H1 (cell line): ENCODE measurements around the gene ANKRD50. TPM values are rescaled to one million over a fixed set of nuclear protein-coding genes. Genes with fewer than 3 reads are reported as not detected.

Experiments used
- CBX8 ChIP-seq: fragments of 300-800, 300-1000 bp; sonication (generic); IDR thresholded peaks from 2 replicates; pipeline ENCODE4 v1.7.1; 2016; ENCODE audit warnings: low read depth, low read length, borderline replicate concordance
- JUN ChIP-seq: IDR thresholded peaks from 2 replicates; pipeline ENCODE4 v1.6.1; 2011; ENCODE audit warnings: low read depth, mild to moderate bottlenecking, improper control_type of control experiment, low read length
- NRF1 ChIP-seq: IDR thresholded peaks from 2 replicates; pipeline ENCODE4 v1.6.1; 2011; ENCODE audit warnings: mild to moderate bottlenecking, low read depth, low read length, improper control_type of control experiment
- POLR2A ChIP-seq, 2 experiments: IDR thresholded peaks; 1 replicate in 1 of 2; 2 replicates in 1 of 2; pipeline ENCODE4 v1.6.1; 2011; ENCODE audit warnings: low read depth in 2 of 2, low read length in 2 of 2, mild to moderate bottlenecking in 2 of 2; ENCODE audit errors: control extremely low read depth in 1 of 2
- RAD21 ChIP-seq, 2 experiments: IDR thresholded peaks in 1 of 2; conservative IDR thresholded peaks in 1 of 2; 2 replicates each; pipeline ENCODE4 v1.6.1; 2011; ENCODE audit warnings: low read depth in 2 of 2, low read length in 2 of 2, improper control_type of control experiment in 1 of 2, inconsistent platforms in 1 of 2, mild to moderate bottlenecking in 1 of 2, moderate library complexity in 1 of 2
- SP4 ChIP-seq: IDR thresholded peaks from 2 replicates; pipeline ENCODE4 v1.6.1; 2012; ENCODE audit warnings: low read length, inconsistent platforms
- USF2 ChIP-seq: IDR thresholded peaks from 2 replicates; pipeline ENCODE4 v1.6.1; 2011; ENCODE audit warnings: low read length, improper control_type of control experiment
- polyA plus RNA-seq, 7 experiments: library from polyadenylated mRNA; depleted of rRNA in 3 of 7; stranded (reverse) in 5 of 7; unstranded in 2 of 7; fragments of >200 nt in 5 of 7; fragments of 200-250 nt in 2 of 7; gene quantifications; 1 replicate in 5 of 7; 2 replicates in 1 of 7; 4 replicates in 1 of 7; pipeline versions ENCODE4 v1.2.1 to v1.2.3, GENCODE V29; 2011 to 2013; ENCODE audit warnings: missing spikeins in 2 of 7, mixed read lengths in 2 of 7
- total RNA-seq: library from RNA; stranded (reverse); fragmentation: NEBNext Ultra II Directional; extraction: Animal tissue kit (Norgen Biotek cat#: 25700); gene quantifications from 2 replicates; pipeline ENCODE4 v1.2.1, GENCODE V29; 2021

ANKRD50 gene
- total and polyA plus RNA-seq, 2 of the 8 experiments (the other 6 are each of a cell fraction or from before 2014, with no cell fraction given), result 8.5 to 25.0 TPM

- TF ChIP-seq JUN (no peak), USF2 (no peak), CBX8 (no peak), RAD21 (IDR thresholded peaks at IDR 0.05 in 1 of 2, conservative IDR thresholded peaks at IDR 0.05 in 1 of 2; ENCODE audit: low read depth in 2 of 2, low read length in 2 of 2) (no peak), POLR2A (IDR thresholded peaks at IDR 0.05; ENCODE audit: control extremely low read depth in 1 of 2, low read depth in 2 of 2, low read length in 2 of 2) (no peak), NRF1 (no peak), SP4 (no peak)
Observed at GRCh38 chr4:124708517-124709300, 3.8 kb downstream of the ANKRD50 start (continued).
